ENCODE results near the gene TCFL5. TPM values are rescaled to one million over a fixed set of nuclear protein-coding genes. Genes with fewer than 3 reads are reported as not detected.

TCFL5 gene
- total RNA-seq, 4 donors from 2014 or later = 5.2 to 8.4 (median 7.2) TPM

DNA sequence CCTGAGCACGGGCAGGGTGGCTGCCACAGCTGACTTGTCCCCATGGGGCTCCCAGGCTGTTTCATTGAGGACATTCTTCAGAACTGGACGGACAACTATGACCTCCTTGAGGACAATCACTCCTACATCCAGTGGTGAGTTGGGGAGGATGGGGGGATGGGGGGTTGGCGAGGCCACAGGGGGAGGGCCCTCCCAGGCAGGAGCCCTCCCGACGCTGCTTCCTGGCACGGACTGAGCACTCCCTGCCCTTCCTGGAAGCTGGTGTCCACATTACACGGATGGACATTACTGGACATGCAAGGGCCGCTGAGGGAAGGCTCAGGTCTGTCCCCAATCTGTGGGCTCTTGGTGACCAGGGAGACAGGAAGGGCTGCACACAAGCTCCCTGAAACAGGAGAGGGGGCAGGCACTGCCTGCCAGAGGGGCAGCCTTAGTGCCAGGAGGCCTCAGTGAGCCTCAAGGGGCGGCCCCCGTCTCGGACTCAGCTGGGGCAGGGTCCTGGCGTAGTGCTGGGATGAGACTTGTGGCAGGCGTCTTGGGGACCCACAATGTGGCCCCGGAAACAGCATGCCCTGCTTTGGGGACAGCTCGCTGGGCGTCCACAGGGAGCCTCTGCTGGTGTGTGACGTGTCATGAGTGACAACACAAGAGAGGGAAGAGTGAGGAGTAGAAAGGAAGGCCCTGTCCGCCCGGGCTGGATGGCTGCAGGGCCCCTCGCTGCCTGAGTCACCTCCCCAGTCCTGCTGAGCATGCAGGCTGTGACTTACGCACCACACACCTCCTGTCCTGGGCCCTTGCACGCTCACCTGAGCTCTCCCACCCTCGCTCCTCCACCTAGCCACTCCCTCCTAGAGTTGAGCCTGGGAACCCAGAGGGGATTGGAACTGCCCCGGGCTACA is 51.8 kb downstream of the TCFL5 start:
- Histone ChIP-seq H3K9me3 (no peaks in the 10 kb centered on the region), H3K27me3 (peaks cover 0 to 8% (median 0%) of the 10 kb centered on the region in 4 donors), H3K4me1 (peaks cover 24 to 36% (median 31%) of the 10 kb centered on the region in 3 donors), H3K36me3 (peaks cover 41 to 80% (median 50%) of the 10 kb centered on the region in 3 donors), H3K27ac (no peak overlapping the region), H3K4me3 (no peak overlapping the region)
- 87 to 98% methylated on average over 5 to 9 of the region's 24 CpGs for WGBS, 2 donors
- intact Hi-C loops (cut with DNase I) = no loop called here
- no peak for TF ChIP-seq POLR2A (IDR thresholded peaks at IDR 0.05)
- TF ChIP-seq, protein P1, sequence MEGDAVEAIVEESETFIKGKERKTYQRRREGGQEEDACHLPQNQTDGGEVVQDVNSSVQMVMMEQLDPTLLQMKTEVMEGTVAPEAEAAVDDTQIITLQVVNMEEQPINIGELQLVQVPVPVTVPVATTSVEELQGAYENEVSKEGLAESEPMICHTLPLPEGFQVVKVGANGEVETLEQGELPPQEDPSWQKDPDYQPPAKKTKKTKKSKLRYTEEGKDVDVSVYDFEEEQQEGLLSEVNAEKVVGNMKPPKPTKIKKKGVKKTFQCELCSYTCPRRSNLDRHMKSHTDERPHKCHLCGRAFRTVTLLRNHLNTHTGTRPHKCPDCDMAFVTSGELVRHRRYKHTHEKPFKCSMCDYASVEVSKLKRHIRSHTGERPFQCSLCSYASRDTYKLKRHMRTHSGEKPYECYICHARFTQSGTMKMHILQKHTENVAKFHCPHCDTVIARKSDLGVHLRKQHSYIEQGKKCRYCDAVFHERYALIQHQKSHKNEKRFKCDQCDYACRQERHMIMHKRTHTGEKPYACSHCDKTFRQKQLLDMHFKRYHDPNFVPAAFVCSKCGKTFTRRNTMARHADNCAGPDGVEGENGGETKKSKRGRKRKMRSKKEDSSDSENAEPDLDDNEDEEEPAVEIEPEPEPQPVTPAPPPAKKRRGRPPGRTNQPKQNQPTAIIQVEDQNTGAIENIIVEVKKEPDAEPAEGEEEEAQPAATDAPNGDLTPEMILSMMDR (IDR thresholded peaks at IDR 0.05) = no peak
- no peak for DNase-seq

- 38 to 63% methylated on average over 8 to 17 of the region's 21 CpGs for WGBS, 2 donors
- no peak for TF ChIP-seq POLR2A (IDR thresholded peaks at IDR 0.05)
- TF ChIP-seq, protein P1 (IDR thresholded peaks at IDR 0.05) = peak; percentile 79 to 93 (median 86)
- intact Hi-C loops (cut with DNase I) = no loop called here
- Histone ChIP-seq H3K4me3 (no peak overlapping the region), H3K27me3 (no peaks in the 10 kb centered on the region), H3K4me1 (peaks cover 29 to 40% (median 31%) of the 10 kb centered on the region in 3 donors), H3K9me3 (no peaks in the 10 kb centered on the region), H3K36me3 (peaks cover 41 to 71% (median 42%) of the 10 kb centered on the region in 3 donors), H3K27ac (no peak overlapping the region)
- DNase-seq = no peak
Measured at GRCh38 chr20:62808211-62808865, 53.3 kb downstream of the TCFL5 start.

DNA sequence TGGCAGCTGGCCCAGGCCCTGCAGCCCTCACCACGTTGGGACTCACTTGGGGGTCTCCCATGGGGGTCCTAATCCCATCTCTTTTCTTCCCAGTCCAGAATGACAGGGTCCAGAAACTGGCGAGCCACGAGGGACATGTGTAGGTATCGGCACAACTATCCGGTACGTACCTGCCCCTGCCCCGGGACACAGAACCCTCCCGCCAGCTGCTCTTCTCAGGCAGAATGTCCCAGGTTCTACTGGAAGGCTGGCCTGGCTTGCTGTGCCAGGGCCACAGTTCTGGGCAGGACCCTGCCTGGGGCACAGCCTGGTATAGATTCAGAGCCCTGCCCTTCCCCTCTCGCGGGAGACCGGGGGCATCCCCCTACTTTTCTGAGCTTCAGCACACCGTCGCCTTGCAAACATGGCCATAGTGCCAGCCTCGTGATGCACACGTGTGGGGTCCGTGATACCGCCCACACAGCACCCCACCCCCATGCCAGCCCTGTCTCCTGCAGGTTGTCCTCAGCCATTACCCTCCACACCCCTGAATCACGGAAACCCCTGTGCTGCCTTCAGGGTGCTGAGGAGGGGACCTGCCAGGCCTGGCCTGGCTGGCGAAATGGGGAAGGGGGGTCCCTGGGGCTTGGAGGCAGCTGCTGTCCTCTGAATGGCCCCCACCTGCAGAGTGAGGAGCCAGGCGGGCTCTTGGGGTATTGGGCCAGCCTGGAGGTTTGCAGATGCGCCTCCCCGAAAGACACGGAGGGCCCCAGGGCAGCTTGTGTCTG is 54.0 kb downstream of the TCFL5 start:
- intact Hi-C loops (cut with DNase I) = no loop called here
- 74 to 78% methylated on average over 7 to 16 of the region's 23 CpGs for WGBS, 2 donors
- no peak overlapping the region for H3K4me3 ChIP-seq
- TF ChIP-seq, protein P1 (IDR thresholded peaks at IDR 0.05) = no peak
- no peak for TF ChIP-seq POLR2A (IDR thresholded peaks at IDR 0.05)
- no peaks in the 10 kb centered on the region for H3K9me3 ChIP-seq
- peaks cover 29 to 41% (median 31%) of the 10 kb centered on the region in 3 donors for H3K4me1 ChIP-seq
- H3K27me3 ChIP-seq = no peaks in the 10 kb centered on the region
- DNase-seq = no peak
- peaks cover 38 to 64% (median 40%) of the 10 kb centered on the region in 3 donors for H3K36me3 ChIP-seq
- no peak overlapping the region for H3K27ac ChIP-seq

GRCh38 chr20:62806383-62807050 is 55.1 kb downstream of the TCFL5 start:
- intact Hi-C loops (cut with DNase I) = no loop called here
- 55 to 66% methylated on average over 7 of the region's 11 CpGs for WGBS, 2 donors
- peaks cover 29 to 47% (median 31%) of the 10 kb centered on the region in 3 donors for H3K4me1 ChIP-seq
- TF ChIP-seq, protein P1 (IDR thresholded peaks at IDR 0.05) = no peak
- no peak for TF ChIP-seq POLR2A (IDR thresholded peaks at IDR 0.05)
- H3K4me3 ChIP-seq = peak overlapping the region in 3 of 4 donors; percentile 71 to 100 (median 100)
- DNase-seq = no peak
- H3K9me3 ChIP-seq = no peaks in the 10 kb centered on the region
- H3K27ac ChIP-seq = peak overlapping the region in 2 of 4 donors; percentile 92 to 94
- no peaks in the 10 kb centered on the region for H3K27me3 ChIP-seq
- peaks cover 27 to 55% (median 30%) of the 10 kb centered on the region in 3 donors for H3K36me3 ChIP-seq

Measured in esophagus squamous epithelium (tissue), 5 donors.